BJ (cell line): ENCODE measurements around the gene IL4I1. TPM values are rescaled to one million over a fixed set of nuclear protein-coding genes. Genes with fewer than 3 reads are reported as not detected.

Experiments used
- CTCF ChIA-PET: fragments of 350-600 bp; formaldehyde crosslinking; extraction: SDS; loops from one replicate; lab custom pipeline; 2021; ENCODE audit warnings: antibody characterized with exemption, inconsistent platforms; lab: Yijun Ruan, JAX
- POLR2A ChIA-PET: fragments of 300-600 bp; sonication (Branson Sonifier 250); formaldehyde crosslinking; extraction: SDS; loops from one replicate; lab custom pipeline; 2021; ENCODE audit warnings: antibody characterized with exemption; lab: Charles Lee
- DNase-seq: peaks from one replicate; pipeline ENCODE4 v3.0.0-alpha.2; 2011; ENCODE audit warnings: low read depth
- H3K27me3 ChIP-seq: 2 replicates; pipeline ENCODE4 v1.6.0; 2011; ENCODE audit warnings: low read length; ENCODE audit not compliant: control insufficient read depth, insufficient read depth
- H3K36me3 ChIP-seq: 2 replicates; pipeline ENCODE4 v1.5.1; 2011; ENCODE audit warnings: low read length; ENCODE audit not compliant: control insufficient read depth, insufficient read depth
- H3K4me3 ChIP-seq: 2 replicates; pipeline ENCODE4 v1.5.1; 2011; ENCODE audit warnings: low read depth, mild to moderate bottlenecking, control low read depth, low read length
- polyA plus RNA-seq: library from polyadenylated mRNA; depleted of rRNA; stranded (reverse); fragments of >200 nt; gene quantifications from 2 replicates; pipeline ENCODE4 v1.2.3, GENCODE V29; 2011
- TF ChIP-seq, protein P1 (sequence below): IDR thresholded peaks from 2 replicates; pipeline ENCODE4 v1.5.1; 2011; ENCODE audit warnings: low read depth, mild to moderate bottlenecking, control low read depth, inconsistent platforms, low read length, moderate library complexity; ENCODE audit not compliant: insufficient read depth

IL4I1 gene
- polyA plus RNA-seq, 1 experiment = 0.12 TPM

DNA sequence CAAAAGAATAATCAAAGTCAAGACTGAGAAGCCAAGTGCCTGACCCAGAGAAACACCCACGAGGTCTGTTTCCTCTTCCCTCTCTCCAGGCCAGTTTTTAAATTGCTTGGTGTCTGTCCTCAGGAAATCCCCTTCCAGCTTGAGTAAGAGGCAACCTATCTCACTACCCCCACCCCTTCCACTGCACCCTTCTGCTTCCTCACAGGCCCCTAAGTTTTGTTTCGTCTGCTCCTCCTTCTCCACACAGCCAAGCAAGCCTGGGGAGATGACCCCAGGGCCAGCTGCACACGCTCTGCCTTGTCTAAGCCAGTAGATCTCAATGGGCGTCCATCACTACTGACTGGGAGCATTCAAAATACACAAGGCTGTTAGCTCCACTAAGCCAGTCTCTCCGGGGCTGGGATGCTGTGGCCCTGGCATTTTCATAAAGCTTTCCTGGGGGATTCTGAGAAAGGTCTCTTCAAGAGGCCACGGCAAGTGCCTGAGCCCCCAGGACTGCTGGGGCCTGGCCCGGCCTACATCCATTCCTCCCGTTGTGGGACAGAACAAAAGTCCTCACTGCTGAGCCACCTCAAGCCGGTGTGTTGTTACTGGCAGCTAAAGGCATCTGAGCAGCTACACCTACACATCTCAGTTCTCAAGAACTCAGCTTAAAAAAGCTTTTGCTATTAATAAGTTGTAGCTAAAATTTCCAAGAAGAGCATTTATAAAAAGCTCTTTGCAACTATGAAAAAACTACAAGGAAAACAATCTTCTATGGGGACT lies 14.9 kb upstream of the IL4I1 start:
- CTCF ChIA-PET = interaction anchor here (1.1 to 1.5 kb wide), 4 partner anchors 8 to 21 kb away, joined by 3 to 8 read pairs (median 4); no protein-coding TSS in a partner anchor
- DNase-seq = no peak
- Histone ChIP-seq H3K4me3 (no peak overlapping the region), H3K27me3 (no peaks in the 10 kb centered on the region), H3K36me3 (peaks cover 30% of the 10 kb centered on the region)
- TF ChIP-seq, protein P1, sequence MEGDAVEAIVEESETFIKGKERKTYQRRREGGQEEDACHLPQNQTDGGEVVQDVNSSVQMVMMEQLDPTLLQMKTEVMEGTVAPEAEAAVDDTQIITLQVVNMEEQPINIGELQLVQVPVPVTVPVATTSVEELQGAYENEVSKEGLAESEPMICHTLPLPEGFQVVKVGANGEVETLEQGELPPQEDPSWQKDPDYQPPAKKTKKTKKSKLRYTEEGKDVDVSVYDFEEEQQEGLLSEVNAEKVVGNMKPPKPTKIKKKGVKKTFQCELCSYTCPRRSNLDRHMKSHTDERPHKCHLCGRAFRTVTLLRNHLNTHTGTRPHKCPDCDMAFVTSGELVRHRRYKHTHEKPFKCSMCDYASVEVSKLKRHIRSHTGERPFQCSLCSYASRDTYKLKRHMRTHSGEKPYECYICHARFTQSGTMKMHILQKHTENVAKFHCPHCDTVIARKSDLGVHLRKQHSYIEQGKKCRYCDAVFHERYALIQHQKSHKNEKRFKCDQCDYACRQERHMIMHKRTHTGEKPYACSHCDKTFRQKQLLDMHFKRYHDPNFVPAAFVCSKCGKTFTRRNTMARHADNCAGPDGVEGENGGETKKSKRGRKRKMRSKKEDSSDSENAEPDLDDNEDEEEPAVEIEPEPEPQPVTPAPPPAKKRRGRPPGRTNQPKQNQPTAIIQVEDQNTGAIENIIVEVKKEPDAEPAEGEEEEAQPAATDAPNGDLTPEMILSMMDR = no peak
- POLR2A ChIA-PET = no interaction called here

- no peaks in the 10 kb centered on the region for H3K27me3 ChIP-seq
- no peak overlapping the region for H3K4me3 ChIP-seq
- TF ChIP-seq, protein P1 = no peak
- ChIA-PET CTCF (interaction anchor here (1.2 to 1.3 kb wide), 2 partner anchors 10 to 20 kb away, joined by 3 read pairs; no protein-coding TSS in a partner anchor), POLR2A (no interaction called here)
- peaks cover 26% of the 10 kb centered on the region for H3K36me3 ChIP-seq
- no peak for DNase-seq
These were observed 13.5 kb upstream of the IL4I1 start for GRCh38 chr19:49910179-49910578.

- H3K4me3 ChIP-seq = no peak overlapping the region
- CTCF ChIA-PET = interaction anchor here (1.8 kb wide), 1 partner anchor 18 kb away, joined by 7 read pairs; no protein-coding TSS in a partner anchor
- POLR2A ChIA-PET = interaction anchor here (0.6 kb wide), 1 partner anchor 45 kb away, joined by 3 read pairs; no protein-coding TSS in a partner anchor
- H3K27me3 ChIP-seq = no peaks in the 10 kb centered on the region
- peaks cover 26% of the 10 kb centered on the region for H3K36me3 ChIP-seq
- no peak for DNase-seq
- TF ChIP-seq, protein P1 = no peak
These were observed 12.1 kb upstream of the IL4I1 start for GRCh38 chr19:49908480-49909420.

DNA sequence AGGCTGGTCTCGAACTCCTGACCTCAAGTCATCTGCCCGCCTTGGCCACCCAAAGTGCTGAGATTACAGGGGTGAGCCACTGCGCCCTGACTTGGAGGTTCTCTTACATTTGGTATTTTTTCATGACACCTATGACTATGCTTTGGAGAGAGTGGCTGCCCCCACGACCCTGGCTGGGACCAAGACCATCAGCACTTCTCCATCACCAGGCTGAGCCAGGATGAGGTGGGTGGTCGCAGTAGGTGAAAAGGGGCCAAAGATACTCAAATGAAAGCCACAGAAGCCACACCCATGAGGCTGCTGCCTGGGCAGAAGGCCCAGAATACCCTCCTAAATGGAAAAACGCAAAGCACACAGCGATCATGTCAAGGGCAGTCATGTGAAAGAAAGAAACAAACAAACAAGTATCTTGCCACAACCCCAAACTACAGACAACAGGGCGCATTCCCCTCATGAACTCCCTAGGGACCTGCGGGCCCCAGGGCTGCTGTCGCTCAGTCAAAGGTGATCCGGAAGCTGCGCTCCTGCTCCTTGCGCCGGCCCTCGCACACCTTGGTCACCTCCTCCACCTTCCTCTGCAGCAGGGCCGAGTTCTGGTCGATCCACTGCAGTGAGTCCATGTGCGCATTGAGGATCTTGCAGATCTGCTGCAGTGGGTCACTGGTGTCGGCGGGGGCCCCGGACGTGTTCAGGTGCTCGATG lies 11.2 kb upstream of the IL4I1 start:
- H3K4me3 ChIP-seq = no peak overlapping the region
- peaks cover 21% of the 10 kb centered on the region for H3K36me3 ChIP-seq
- no peak for DNase-seq
- POLR2A ChIA-PET = interaction anchor here (0.6 kb wide), 1 partner anchor 44 kb away, joined by 3 read pairs; no protein-coding TSS in a partner anchor
- TF ChIP-seq, protein P1 = no peak
- CTCF ChIA-PET = interaction anchor here (1.8 kb wide), 1 partner anchor 17 kb away, joined by 7 read pairs; no protein-coding TSS in a partner anchor
- H3K27me3 ChIP-seq = no peaks in the 10 kb centered on the region
